Muscle layer of colon (tissue), 2 donors: Measurements from ENCODE around the gene TSPAN14.
"Not testable (repeated sequence)": the region's sequence is repeated elsewhere in the genome, so short reads cannot be mapped to it uniquely, and the experiment has no call there.

Experiments used
- H3K27ac ChIP-seq: one replicate; pipeline ENCODE4 v1.7.0; 2013; ENCODE audit warnings: low read depth, mild to moderate bottlenecking, low read length, moderate library complexity
- H3K27me3 ChIP-seq, 2 donors: one replicate each; pipeline ENCODE4 v1.7.0; 2013; ENCODE audit warnings: low read length in 2 of 2, mild to moderate bottlenecking in 2 of 2; ENCODE audit not compliant: insufficient read depth in 2 of 2, control insufficient read depth in 1 of 2
- H3K36me3 ChIP-seq: one replicate; pipeline ENCODE4 v1.7.0; 2013; ENCODE audit warnings: mild to moderate bottlenecking, low read length; ENCODE audit not compliant: insufficient read depth
- H3K4me1 ChIP-seq: one replicate; pipeline ENCODE4 v1.7.0; 2013; ENCODE audit warnings: mild to moderate bottlenecking, low read length; ENCODE audit not compliant: insufficient read depth
- H3K4me3 ChIP-seq, 2 donors: one replicate each; pipeline ENCODE4 v1.7.0; 2013; ENCODE audit warnings: low read length in 2 of 2, low read depth in 1 of 2, mild to moderate bottlenecking in 1 of 2, moderate library complexity in 1 of 2
- H3K9ac ChIP-seq: one replicate; pipeline ENCODE4 v1.7.0; 2013; ENCODE audit warnings: low read length
- H3K9me3 ChIP-seq: one replicate; pipeline ENCODE4 v1.7.0; 2013; ENCODE audit warnings: mild to moderate bottlenecking, low read length
- donor health status: abdominal sarcoma.
- donor health status: Adenocarcinoma of cecum.

Gene TSPAN14

DNA sequence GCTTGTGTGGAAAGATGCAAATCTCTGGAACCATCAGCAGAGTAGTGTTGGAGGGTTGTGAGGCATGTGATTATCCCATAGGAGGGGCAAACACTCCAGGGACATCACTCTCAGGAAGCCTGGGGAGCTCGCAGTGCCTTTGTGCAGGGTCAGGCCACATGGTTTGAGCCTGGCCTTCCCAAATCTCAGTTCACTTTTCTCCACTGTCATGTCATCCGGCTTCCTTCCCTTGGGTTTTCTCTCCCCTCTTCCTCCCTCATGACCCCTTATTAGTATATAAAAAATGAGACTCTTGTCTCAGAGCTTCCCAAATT, 20.4 kb downstream of the TSPAN14 start:
- H3K36me3 ChIP-seq: peaks cover 11% of the 10 kb centered on the region
- H3K9ac ChIP-seq: no peak overlapping the region
- H3K9me3 ChIP-seq: no peaks in the 10 kb centered on the region
- peaks cover 22% of the 10 kb centered on the region for H3K4me1 ChIP-seq
- H3K27me3 ChIP-seq: no peaks in the 10 kb centered on the region
- no peak overlapping the region for H3K27ac ChIP-seq
- no peak overlapping the region for H3K4me3 ChIP-seq

- H3K9ac ChIP-seq: no peak overlapping the region
- no peaks in the 10 kb centered on the region for H3K9me3 ChIP-seq
- H3K27ac ChIP-seq: no peak overlapping the region
- H3K4me3 ChIP-seq: no peak overlapping the region
- H3K4me1 ChIP-seq: peaks cover 22% of the 10 kb centered on the region
- H3K27me3 ChIP-seq: no peaks in the 10 kb centered on the region
- peaks cover 11% of the 10 kb centered on the region for H3K36me3 ChIP-seq
Observed at GRCh38 chr10:80474941-80475340, 20.8 kb downstream of the TSPAN14 start.

GRCh38 chr10:80475641-80476040, 21.5 kb downstream of the TSPAN14 start:
- H3K4me3 ChIP-seq, H3K36me3 ChIP-seq, H3K9ac ChIP-seq, H3K9me3 ChIP-seq, H3K27ac ChIP-seq, H3K27me3 ChIP-seq: not testable (repeated sequence)
- H3K4me1 ChIP-seq: peaks cover 22% of the 10 kb centered on the region

DNA sequence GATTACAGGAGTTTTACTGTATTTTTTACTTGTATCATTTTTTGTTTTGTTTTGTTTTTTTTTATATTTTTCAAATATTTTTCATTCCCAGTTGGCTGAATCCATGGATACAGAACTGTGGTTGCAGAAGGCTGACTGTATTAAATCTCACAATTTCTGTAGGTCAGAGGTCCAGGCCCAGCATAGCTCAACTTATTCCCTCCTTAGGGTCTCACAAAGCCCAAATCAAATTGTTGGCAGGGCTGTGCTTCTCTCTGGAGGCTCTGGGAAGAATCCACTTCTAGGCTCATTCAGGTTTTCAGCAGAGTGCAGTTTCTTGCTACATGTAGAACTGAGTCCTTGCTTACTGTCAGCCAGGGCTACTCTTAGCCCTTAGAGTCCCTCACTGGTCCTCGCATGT, 22.6 kb downstream of the TSPAN14 start:
- Histone ChIP-seq H3K9me3 (no peaks in the 10 kb centered on the region), H3K36me3 (peaks cover 7% of the 10 kb centered on the region), H3K9ac (no peak overlapping the region), H3K4me1 (peaks cover 22% of the 10 kb centered on the region), H3K4me3 (no peak overlapping the region), H3K27me3 (no peaks in the 10 kb centered on the region), H3K27ac (no peak overlapping the region)

DNA sequence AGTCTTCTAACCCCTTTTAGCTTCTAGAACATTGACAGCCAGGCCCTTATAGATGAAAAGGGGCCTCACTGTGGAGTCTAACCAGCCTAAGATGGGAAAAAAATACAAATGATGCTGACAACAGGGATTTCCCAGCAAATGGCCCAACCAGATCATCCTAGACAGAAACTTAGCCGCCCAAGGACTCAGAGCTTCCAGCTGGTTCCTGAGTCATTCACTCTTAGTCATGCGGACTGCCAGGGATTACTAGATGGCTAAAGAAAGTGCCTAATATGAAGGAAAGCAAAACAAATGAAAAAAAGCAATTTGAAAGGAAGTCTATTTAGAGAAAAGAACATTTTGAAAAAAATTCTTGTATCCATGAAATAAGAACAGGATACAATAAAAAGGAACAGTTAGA, 23.7 kb downstream of the TSPAN14 start:
- Histone ChIP-seq H3K9ac (no peak overlapping the region), H3K27me3 (no peaks in the 10 kb centered on the region), H3K4me1 (peaks cover 16% of the 10 kb centered on the region), H3K4me3 (no peak overlapping the region), H3K36me3 (peaks cover 7% of the 10 kb centered on the region), H3K27ac (no peak overlapping the region), H3K9me3 (no peaks in the 10 kb centered on the region)

- not testable (repeated sequence) for H3K27ac ChIP-seq, H3K9me3 ChIP-seq, H3K9ac ChIP-seq, H3K36me3 ChIP-seq, H3K4me1 ChIP-seq, H3K4me3 ChIP-seq, H3K27me3 ChIP-seq
Observed at GRCh38 chr10:80480373-80480772, 26.3 kb downstream of the TSPAN14 start.

GRCh38 chr10:80480852-80481251, 26.7 kb downstream of the TSPAN14 start:
- no peak overlapping the region for H3K9ac ChIP-seq
- H3K4me1 ChIP-seq: peaks cover 8% of the 10 kb centered on the region
- H3K36me3 ChIP-seq: peaks cover 7% of the 10 kb centered on the region
- H3K27ac ChIP-seq: no peak overlapping the region
- H3K27me3 ChIP-seq: no peaks in the 10 kb centered on the region
- H3K4me3 ChIP-seq: no peak overlapping the region
- H3K9me3 ChIP-seq: no peaks in the 10 kb centered on the region

DNA sequence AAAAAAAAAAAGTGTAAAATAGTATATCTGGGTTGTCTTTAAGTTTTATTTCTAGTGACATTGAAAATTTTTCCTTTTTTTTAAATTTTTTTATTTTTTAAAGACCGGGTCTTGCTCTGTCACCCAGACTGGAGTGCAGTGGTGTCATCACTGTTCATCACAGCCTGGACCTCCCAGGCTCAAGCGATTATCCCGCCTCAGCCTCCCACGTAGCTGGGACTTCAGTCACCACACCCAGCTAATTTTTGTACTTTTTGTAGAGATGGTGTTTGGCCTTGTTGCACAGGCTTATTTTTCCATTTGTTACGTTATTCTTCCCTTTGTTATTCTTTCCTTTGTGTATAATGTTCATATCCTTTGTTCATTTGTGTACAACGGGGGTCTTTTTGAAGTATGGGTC, 30.1 kb downstream of the TSPAN14 start:
- Histone ChIP-seq H3K9ac (no peak overlapping the region), H3K4me3 (no peak overlapping the region), H3K27me3 (no peaks in the 10 kb centered on the region), H3K36me3 (peaks cover under 1% of the 10 kb centered on the region), H3K27ac (no peak overlapping the region), H3K4me1 (peaks cover 36% of the 10 kb centered on the region), H3K9me3 (no peaks in the 10 kb centered on the region)

- H3K9ac ChIP-seq: no peak overlapping the region
- H3K27me3 ChIP-seq: no peaks in the 10 kb centered on the region
- no peak overlapping the region for H3K4me3 ChIP-seq
- peaks cover 5% of the 10 kb centered on the region for H3K36me3 ChIP-seq
- no peak overlapping the region for H3K27ac ChIP-seq
- no peaks in the 10 kb centered on the region for H3K9me3 ChIP-seq
- peaks cover 36% of the 10 kb centered on the region for H3K4me1 ChIP-seq
Observed at GRCh38 chr10:80484676-80485075, 30.6 kb downstream of the TSPAN14 start.

DNA sequence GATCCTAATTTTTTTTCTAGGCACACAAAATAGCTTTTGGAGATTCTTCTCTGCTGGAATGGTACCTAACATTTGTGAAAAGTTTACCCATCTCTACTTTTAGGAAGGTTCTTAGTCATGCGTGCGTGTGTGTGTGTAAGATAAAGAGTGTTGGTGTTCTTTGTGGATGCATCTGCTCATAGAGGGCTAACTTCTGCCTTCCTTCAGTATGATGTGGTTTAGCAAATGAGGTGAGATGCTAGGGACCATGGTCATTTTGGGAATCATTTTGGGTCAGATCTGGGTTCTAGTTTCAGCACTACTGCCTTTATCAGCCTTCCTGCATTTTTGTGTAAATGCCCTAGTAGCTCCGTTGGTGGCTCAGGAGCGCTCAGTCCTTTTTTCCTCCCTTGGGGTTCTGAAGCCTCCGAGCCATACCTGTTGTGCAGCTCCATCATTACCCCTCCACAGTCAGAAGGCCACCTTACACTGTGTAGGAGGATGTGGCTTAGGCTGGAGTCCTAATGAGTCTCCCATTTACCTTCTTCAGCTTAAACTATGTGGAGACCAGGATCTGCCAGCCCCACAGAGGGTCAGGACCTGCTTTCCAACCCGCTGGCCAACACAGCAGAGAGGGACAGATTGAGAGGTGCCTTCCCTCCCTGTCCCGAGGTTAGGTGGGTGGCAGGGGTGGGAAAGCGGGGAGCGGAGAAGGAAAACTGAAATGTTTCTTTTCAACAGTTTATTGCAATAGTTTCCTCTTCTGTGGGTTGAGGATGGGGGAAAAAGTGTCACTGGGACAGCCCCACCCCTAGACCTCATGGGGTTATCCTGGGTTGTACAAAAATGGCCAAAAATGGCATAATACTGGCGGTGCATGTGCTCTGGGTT, 31.2 kb downstream of the TSPAN14 start:
- Histone ChIP-seq H3K4me3 (no peak overlapping the region), H3K9ac (no peak overlapping the region), H3K9me3 (no peaks in the 10 kb centered on the region), H3K27ac (no peak overlapping the region), H3K4me1 (peaks cover 36% of the 10 kb centered on the region), H3K36me3 (peaks cover 11% of the 10 kb centered on the region), H3K27me3 (no peaks in the 10 kb centered on the region)

- no peak overlapping the region for H3K4me3 ChIP-seq
- no peak overlapping the region for H3K9ac ChIP-seq
- peaks cover 17% of the 10 kb centered on the region for H3K36me3 ChIP-seq
- H3K27me3 ChIP-seq: no peaks in the 10 kb centered on the region
- no peaks in the 10 kb centered on the region for H3K9me3 ChIP-seq
- H3K4me1 ChIP-seq: peaks cover 36% of the 10 kb centered on the region
- no peak overlapping the region for H3K27ac ChIP-seq
Observed at GRCh38 chr10:80485946-80486764, 32.0 kb downstream of the TSPAN14 start.
